Globus pallidus (tissue), 1 donor: Measurements from ENCODE around the gene CDC25A.

ENCODE experiments used
- DNase-seq: peaks from one replicate; pipeline ENCODE4 v3.0.0-alpha.2; 2015; ENCODE audit warnings: low spot score

Gene CDC25A

DNA sequence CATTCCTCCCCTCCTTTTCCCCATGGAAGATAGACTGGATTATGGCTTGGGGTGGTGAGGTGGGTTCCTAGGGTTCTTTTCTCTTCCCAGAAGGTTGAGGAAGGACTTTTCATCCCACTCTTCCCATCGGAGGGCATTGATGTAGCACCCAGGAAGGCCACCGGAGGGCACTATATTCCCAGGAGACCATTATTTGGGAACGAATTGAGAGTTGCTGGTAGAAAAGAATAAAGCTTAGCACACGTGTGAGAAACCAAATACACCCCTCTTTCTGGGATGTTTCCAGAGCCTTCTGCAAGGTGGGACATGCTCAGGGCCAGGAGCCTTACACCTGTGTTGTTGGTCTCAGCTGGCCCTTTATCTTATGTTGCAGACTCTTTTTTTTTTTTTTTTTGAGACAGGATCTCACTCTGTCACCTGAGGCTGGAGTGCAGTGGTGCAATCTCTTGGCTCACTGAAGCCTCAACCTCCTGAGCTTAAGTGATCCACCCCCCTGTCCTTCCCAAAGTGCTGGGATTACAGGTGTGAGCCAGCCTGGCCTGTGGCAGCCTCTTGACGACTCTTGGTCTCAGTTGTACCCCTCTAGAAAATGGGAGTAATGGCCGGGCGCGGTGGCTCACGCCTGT lies 6.3 kb upstream of the CDC25A start:
- peak; percentile 27 for DNase-seq

- no peak for DNase-seq
Measured at GRCh38 chr3:48190911-48191310, 2.7 kb upstream of the CDC25A start.

DNA sequence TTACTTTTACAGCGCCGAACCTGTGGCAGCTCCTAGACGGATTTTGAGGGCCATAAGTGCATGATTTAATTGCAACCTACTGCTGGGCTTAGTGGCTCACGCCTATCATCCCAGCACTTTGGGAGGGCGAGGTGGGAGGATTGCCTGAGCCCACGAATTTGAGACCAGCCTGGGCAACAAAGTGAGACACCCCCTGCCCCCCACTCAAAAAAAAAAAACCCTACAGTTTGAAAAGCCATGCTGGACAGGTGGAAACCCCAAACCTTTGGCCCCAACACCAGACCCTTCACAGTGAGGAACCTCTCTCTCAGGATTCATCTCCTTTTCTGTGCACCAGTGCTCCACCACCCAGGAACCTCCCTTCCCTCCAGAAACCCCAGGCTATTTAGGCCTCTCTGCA lies 1.1 kb upstream of the CDC25A start:
- no peak for DNase-seq

GRCh38 chr3:48187579-48188265 lies 495 bp downstream of the CDC25A start:
- no peak for DNase-seq

- no peak for DNase-seq
Measured at GRCh38 chr3:48187301-48187578, 977 bp downstream of the CDC25A start.

- DNase-seq: no peak
Measured at GRCh38 chr3:48186631-48187300, 1.5 kb downstream of the CDC25A start.

DNA sequence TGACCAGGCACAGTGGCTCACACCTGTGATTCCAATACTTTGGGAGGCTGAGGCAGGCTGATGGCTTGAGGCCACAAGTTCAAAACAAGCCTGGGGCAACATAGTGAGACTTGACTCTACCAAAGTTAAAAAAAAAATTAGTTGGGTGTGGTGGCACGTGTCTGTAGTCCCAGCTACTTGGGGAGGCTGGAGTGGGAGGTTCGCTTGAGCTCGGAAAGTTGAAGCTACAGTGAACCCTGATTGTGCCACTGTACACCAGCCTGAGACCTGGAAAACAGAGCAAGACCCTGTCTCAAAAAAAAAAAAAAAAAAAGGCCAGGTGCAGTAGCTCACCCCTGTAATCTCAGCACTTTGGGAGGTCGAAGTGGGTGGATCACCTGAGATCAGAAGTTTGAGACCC lies 3.1 kb downstream of the CDC25A start:
- no peak for DNase-seq

- DNase-seq: no peak
Measured at GRCh38 chr3:48184299-48184698, 3.9 kb downstream of the CDC25A start.

GRCh38 chr3:48180531-48181253 lies 7.5 kb downstream of the CDC25A start:
- no peak for DNase-seq

- no peak for DNase-seq
Measured at GRCh38 chr3:48180021-48180420, 8.2 kb downstream of the CDC25A start.

DNA sequence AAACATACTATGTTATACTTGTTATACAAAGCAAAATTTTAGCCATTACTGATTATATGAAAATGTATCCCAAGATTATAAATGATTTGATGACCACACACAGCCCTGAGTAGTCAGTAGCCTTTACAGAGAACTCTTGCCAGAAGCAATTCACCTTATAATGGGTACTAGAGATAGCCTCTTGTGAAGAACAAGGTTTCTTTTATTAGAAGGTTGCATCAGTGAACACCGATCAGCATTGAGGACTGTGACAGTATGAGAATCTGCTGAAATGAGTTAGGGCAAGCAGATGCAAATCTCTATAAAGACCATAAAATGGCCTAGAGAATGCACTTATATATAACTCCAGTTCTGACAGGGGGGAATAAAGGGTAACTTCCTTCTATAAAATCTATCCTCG lies 10.1 kb downstream of the CDC25A start:
- DNase-seq: no peak

DNA sequence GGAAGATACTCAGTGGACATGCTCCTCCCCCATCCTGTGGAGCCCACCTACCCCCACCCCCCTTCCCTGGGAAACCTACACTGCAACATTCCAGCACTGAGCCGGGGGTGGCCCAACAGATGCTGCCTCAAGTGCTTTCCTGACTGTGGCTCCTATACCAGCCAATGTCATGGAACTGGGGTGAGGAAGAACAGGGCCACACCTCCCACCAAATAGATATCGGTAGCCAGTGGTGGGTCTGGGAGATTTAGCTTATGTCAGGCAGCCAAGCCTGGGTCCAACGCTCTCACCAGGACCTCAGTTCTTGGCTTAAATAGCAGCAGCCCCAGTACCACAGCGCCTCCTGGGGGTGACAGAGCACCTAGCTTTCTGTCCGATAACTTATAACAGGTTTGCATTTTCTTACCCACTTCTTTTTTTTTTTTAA lies 30.3 kb downstream of the CDC25A start:
- peak; percentile 48 for DNase-seq

DNA sequence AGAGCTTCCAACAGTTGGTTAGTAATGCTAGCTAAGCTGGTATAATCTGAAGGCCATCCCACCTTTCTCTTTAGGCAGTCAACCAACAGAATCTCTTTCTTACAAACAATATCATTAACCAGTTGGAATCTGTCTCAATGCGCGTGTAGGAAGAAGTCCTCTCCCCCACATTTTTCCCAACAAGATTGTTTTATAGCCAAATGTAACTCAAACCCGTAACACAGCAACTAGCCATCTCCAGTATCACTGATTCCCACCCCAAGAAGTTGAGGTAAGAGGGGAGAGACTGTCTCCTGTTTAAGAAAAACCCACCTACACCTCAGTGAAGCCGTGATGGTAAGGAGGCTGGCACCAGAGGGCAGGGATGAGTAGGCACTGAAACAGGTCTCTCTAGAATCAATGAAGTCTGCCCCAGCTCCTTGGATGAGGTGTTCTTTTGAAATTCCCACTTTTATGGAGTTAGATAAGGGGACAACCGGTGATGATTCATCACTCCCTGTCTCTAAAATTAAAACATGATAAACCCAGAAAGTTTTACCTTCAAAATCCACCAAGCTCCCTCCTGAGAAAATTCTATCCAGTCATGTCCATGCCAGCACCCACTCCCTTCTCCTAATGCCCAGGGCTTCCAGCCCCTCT lies 30.9 kb downstream of the CDC25A start:
- DNase-seq: no peak

DNA sequence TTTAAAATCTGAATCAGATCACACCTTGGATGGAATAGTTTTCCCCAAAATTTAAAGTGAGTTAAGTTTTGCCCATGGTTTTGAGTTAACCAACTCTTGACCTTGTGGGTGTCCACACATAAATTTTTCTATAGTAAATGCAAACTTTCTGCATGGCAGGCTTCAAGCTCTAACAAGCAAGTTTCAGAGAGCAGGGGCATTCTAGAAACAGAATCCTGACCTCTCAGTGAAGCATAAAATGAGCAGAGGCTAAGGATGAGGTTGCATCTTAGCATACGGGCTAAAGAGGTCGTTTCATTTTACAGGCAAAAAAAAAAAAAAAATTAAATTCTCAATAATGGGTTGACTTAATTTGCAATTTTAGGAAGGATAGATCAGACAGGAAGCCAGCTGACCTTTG lies 32.1 kb downstream of the CDC25A start:
- no peak for DNase-seq

DNA sequence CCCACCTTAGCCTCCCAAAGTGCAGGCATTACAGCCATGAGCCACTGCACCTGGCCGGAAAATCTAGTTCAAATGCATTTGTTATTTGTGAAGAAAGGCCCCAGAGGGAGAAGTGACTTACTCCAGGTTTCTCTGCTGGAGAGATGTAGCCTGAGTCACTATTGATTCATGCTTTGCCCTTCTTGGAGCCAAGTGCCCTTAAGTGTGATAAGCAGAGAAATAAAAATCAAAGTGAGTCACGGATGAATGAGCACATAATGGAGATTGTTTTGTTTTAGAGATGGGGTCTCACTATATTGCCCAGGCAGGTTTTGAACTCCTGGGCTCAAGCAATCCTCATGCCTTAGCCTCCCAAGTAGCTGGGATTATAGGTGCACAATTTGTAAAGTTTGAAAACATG lies 33.1 kb downstream of the CDC25A start:
- DNase-seq: no peak

GRCh38 chr3:48151807-48152427 lies 36.3 kb downstream of the CDC25A start:
- DNase-seq: no peak

DNA sequence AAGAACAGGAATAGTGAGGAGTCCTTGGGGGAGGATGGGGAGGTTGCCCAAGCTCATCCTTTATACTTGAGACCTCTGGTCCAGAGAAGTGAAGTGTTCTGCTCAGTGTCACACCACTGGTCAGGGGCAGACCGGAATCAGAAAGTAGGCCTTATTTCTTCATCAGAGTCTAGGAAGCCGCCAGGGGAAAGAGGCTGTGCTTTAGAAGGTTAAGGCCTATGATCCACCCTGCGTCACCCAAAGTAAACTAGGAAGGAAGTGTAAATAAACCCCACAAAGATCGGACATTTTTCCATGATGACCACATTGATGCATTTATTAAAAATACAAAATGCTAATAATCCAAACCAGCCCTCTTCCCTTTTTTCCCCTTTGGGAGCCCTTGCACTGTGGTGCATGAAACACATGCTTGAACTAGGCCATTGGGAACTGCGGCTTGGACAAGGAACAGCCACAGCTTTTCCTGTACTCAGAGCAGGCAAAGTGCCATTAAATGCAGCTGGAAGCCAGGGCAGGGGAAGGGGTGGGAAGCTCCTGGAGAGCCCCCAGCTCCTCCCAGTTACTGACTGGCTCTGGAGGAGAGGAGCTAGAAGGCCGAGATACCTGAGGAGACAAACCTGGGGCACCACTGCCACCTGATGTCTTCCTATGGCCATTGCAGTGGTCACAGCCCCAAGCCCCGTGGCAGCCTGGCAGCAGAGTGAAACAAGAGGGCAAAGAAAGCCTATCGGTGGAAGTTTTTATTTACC lies 37.0 kb downstream of the CDC25A start:
- peak; percentile 59 for DNase-seq

DNA sequence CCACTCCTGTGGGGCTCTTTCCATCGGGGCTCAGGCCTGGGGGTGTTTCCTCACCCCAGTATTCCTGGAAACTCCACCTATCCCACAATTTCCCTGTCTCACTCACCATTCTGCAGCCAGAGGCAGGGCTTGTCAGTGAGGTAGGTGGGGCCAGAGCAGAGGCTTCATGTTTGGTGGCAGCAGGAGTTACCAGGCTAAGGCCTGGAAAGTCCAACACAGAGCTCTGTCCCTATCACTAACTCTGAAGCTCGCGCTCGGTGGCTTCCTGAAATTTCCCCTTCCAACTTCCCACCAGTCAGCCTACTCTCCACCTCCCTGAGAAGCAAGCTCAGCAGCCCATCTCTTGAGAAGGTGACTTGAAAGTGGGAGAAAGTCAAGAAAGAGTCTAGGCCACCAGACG lies 44.2 kb downstream of the CDC25A start:
- DNase-seq: no peak

DNA sequence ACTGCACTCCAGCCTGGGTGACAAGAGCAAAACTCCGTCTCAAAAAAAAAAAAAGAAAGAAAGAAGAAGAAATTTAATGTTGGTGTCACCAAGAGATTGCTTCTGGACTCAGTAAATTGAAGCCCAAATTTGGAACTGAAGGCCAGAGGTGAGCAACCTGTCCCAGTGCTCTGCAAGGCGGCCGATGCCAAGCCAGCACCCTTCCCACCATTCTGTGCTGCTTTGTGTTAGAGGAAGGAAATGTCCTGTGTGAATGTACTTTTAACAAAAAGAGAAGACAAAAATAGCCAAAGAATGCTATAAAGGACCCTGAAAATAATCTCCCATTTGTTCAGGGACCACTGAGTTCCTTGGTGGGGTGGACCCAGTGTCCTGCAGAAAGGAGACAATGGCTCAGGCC lies 44.6 kb downstream of the CDC25A start:
- no peak for DNase-seq

- no peak for DNase-seq
Measured at GRCh38 chr3:48142316-48142870, 45.8 kb downstream of the CDC25A start.

- DNase-seq: no peak
Measured at GRCh38 chr3:48141604-48142137, 46.5 kb downstream of the CDC25A start.
